H9 (cell line): Measurements from ENCODE around the gene CFAP57. TPM values are rescaled to one million over a fixed set of nuclear protein-coding genes. Genes with fewer than 3 reads are reported as not detected.

Source experiments
- DNase-seq: peaks from one replicate; pipeline ENCODE4 v3.0.0-alpha.2; 2017
- H2AFZ ChIP-seq: one replicate; pipeline ENCODE4 v1.6.1; 2013; ENCODE audit warnings: mild to moderate bottlenecking, low read length, control low read depth, moderate library complexity
- H2AK5ac ChIP-seq: 2 replicates; pipeline ENCODE4 v1.6.1; 2013; ENCODE audit warnings: low read length, control low read depth, mixed read lengths; ENCODE audit not compliant: insufficient read length
- H2BK120ac ChIP-seq: one replicate; pipeline ENCODE4 v1.6.1; 2013; ENCODE audit warnings: low read depth, mild to moderate bottlenecking, low read length, control low read depth, inconsistent platforms; ENCODE audit not compliant: poor library complexity, severe bottlenecking
- H2BK12ac ChIP-seq: 2 replicates; pipeline ENCODE4 v1.6.1; 2013; ENCODE audit warnings: low read length, control low read depth, mixed read lengths, low read depth; ENCODE audit not compliant: insufficient read length
- H2BK15ac ChIP-seq: 2 replicates; pipeline ENCODE4 v1.6.1; 2013; ENCODE audit warnings: low read depth, low read length, control low read depth
- H2BK20ac ChIP-seq: one replicate; pipeline ENCODE4 v1.6.1; 2013; ENCODE audit warnings: low read depth, mild to moderate bottlenecking, low read length, control low read depth, inconsistent platforms; ENCODE audit not compliant: poor library complexity, severe bottlenecking
- H2BK5ac ChIP-seq: 2 replicates; pipeline ENCODE4 v1.6.1; 2013; ENCODE audit warnings: low read length, control low read depth, mixed read lengths; ENCODE audit not compliant: insufficient read length
- H3K14ac ChIP-seq: 2 replicates; pipeline ENCODE4 v1.6.1; 2013; ENCODE audit warnings: low read length, control low read depth; ENCODE audit not compliant: insufficient read depth
- H3K18ac ChIP-seq: 2 replicates; pipeline ENCODE4 v1.6.1; 2013; ENCODE audit warnings: low read depth, mild to moderate bottlenecking, mixed read lengths, low read length, control low read depth; ENCODE audit not compliant: insufficient read length
- H3K23ac ChIP-seq: 2 replicates; pipeline ENCODE4 v1.6.1; 2013; ENCODE audit warnings: low read length, control low read depth, mixed read lengths, low read depth; ENCODE audit not compliant: insufficient read length
- H3K23me2 ChIP-seq: 2 replicates; pipeline ENCODE4 v1.6.1; 2013; ENCODE audit warnings: low read depth, mild to moderate bottlenecking, mixed read lengths, low read length, control low read depth; ENCODE audit not compliant: insufficient read length, poor library complexity, severe bottlenecking
- H3K27ac ChIP-seq: 2 replicates; pipeline ENCODE4 v1.5.1; 2013; ENCODE audit warnings: low read length, control low read depth, mixed read lengths, low read depth; ENCODE audit not compliant: insufficient read length
- H3K27me3 ChIP-seq: 2 replicates; pipeline ENCODE4 v1.6.1; 2013; ENCODE audit warnings: low read length, control low read depth, inconsistent platforms; ENCODE audit not compliant: insufficient read depth
- H3K4ac ChIP-seq: 2 replicates; pipeline ENCODE4 v1.6.1; 2013; ENCODE audit warnings: low read depth, mild to moderate bottlenecking, control low read depth, inconsistent platforms, low read length, moderate library complexity
- H3K4me1 ChIP-seq: 2 replicates; pipeline ENCODE4 v1.6.1; 2013; ENCODE audit warnings: low read length, control low read depth, inconsistent platforms; ENCODE audit not compliant: insufficient read depth
- H3K4me2 ChIP-seq: 2 replicates; pipeline ENCODE4 v1.6.1; 2013; ENCODE audit warnings: low read length, control low read depth, mixed read lengths; ENCODE audit not compliant: insufficient read length, insufficient read depth
- H3K56ac ChIP-seq: 2 replicates; pipeline ENCODE4 v1.6.1; 2013; ENCODE audit warnings: low read depth, mild to moderate bottlenecking, mixed read lengths, low read length, control low read depth; ENCODE audit not compliant: insufficient read length
- H3K79me1 ChIP-seq: 2 replicates; pipeline ENCODE4 v1.6.1; 2013; ENCODE audit warnings: low read depth, mild to moderate bottlenecking, moderate library complexity, low read length, control low read depth, inconsistent platforms; ENCODE audit not compliant: insufficient read depth, poor library complexity, severe bottlenecking
- H3K79me2 ChIP-seq: 2 replicates; pipeline ENCODE4 v1.6.1; 2013; ENCODE audit warnings: low read length, control low read depth, inconsistent platforms; ENCODE audit not compliant: insufficient read depth
- H3K9ac ChIP-seq: 2 replicates; pipeline ENCODE4 v1.6.1; 2013; ENCODE audit warnings: low read length, control low read depth, mixed read lengths; ENCODE audit not compliant: insufficient read length; ENCODE audit errors: extremely low read depth
- H3K9me3 ChIP-seq: one replicate; pipeline ENCODE4 v1.6.1; 2013; ENCODE audit warnings: low read depth, low read length, inconsistent platforms; ENCODE audit not compliant: control insufficient read depth
- H3T11ph ChIP-seq: one replicate; pipeline ENCODE4 v1.6.1; 2013; ENCODE audit warnings: mild to moderate bottlenecking, low read length, control low read depth, inconsistent platforms
- H4K20me1 ChIP-seq: one replicate; pipeline ENCODE4 v1.6.1; 2013; ENCODE audit not compliant: control insufficient read depth, insufficient read length, insufficient read depth
- H4K5ac ChIP-seq: 2 replicates; pipeline ENCODE4 v1.6.1; 2013; ENCODE audit warnings: low read depth, mild to moderate bottlenecking, mixed read lengths, low read length, control low read depth; ENCODE audit not compliant: insufficient read length
- H4K8ac ChIP-seq: replicated peaks from 2 replicates; pipeline ENCODE4 v1.6.1; 2013; ENCODE audit warnings: low read length, control low read depth, mixed read lengths, low read depth; ENCODE audit not compliant: insufficient read length
- H4K91ac ChIP-seq: 2 replicates; pipeline ENCODE4 v1.6.1; 2013; ENCODE audit warnings: low read depth, mild to moderate bottlenecking, moderate library complexity, mixed read lengths, low read length, control low read depth; ENCODE audit not compliant: insufficient read length
- H3K27ac Mint-ChIP-seq, 3 experiments: 2 replicates in 2 of 3; 3 replicates in 1 of 3; pipeline ENCODE4 v1.8.0; 2020 to 2021; ENCODE audit warnings: mixed read lengths in 3 of 3, mild to moderate bottlenecking in 1 of 3, moderate library complexity in 1 of 3
- H3K27me3 Mint-ChIP-seq: 2 replicates; pipeline ENCODE4 v1.8.0; 2021; ENCODE audit warnings: low read depth, mild to moderate bottlenecking, moderate library complexity, mixed read lengths
- H3K36me3 Mint-ChIP-seq, 3 experiments: 2 replicates in 2 of 3; 3 replicates in 1 of 3; pipeline ENCODE4 v1.8.0; 2020 to 2021; ENCODE audit warnings: low read depth in 3 of 3, mixed read lengths in 3 of 3; ENCODE audit not compliant: insufficient read depth in 1 of 3
- H3K4me1 Mint-ChIP-seq, 2 experiments: 2 replicates each; pipeline ENCODE4 v1.8.0; 2020; ENCODE audit warnings: mixed read lengths in 2 of 2
- H3K4me3 Mint-ChIP-seq, 2 experiments: 2 replicates in 1 of 2; 3 replicates in 1 of 2; pipeline ENCODE4 v1.8.0; 2020 to 2021; ENCODE audit warnings: mild to moderate bottlenecking in 2 of 2, mixed read lengths in 2 of 2, moderate library complexity in 1 of 2
- H3K9me3 Mint-ChIP-seq, 2 experiments: 2 replicates in 1 of 2; 3 replicates in 1 of 2; pipeline ENCODE4 v1.8.0; 2020; ENCODE audit warnings: mild to moderate bottlenecking in 2 of 2, mixed read lengths in 2 of 2, moderate library complexity in 1 of 2
- CTCF ChIP-seq: fragments of 200-600 bp; sonication (generic); conservative IDR thresholded peaks from 3 replicates; pipeline ENCODE4 v1.8.0; 2021; ENCODE audit warnings: antibody characterized with exemption, mild to moderate bottlenecking
- WGBS: extraction: QIAGEN DNeasy Blood & Tissue Kit; methylation state at CpG from one replicate; pipeline ENCODE4 v1.1.7; 2013; ENCODE audit warnings: missing lambda C conversion rate, low lambda C conversion rate, mixed read lengths; ENCODE audit not compliant: insufficient read length; ENCODE audit errors: extremely low coverage; 5-methylcytosine and 5-hydroxymethylcytosine counted together
- total RNA-seq: library from RNA; stranded (reverse); gene quantifications from 2 replicates; pipeline ENCODE4 v1.2.1, GENCODE V29; 2021

CFAP57 gene
- total RNA-seq, 1 experiment from 2014 or later = 0.33 TPM

- Histone ChIP-seq H3K27me3 (no peaks in the 10 kb centered on the region), H3K23me2 (no peaks in the 10 kb centered on the region), H3K79me2 (no peaks in the 10 kb centered on the region), H4K20me1 (no peaks in the 10 kb centered on the region), H2AK5ac (no peak overlapping the region), H2BK5ac (no peak overlapping the region), H2BK15ac (no peak overlapping the region), H3K23ac (no peak overlapping the region), H3T11ph (no peak overlapping the region), H3K79me1 (no peaks in the 10 kb centered on the region), H3K56ac (no peak overlapping the region), H3K27ac (no peak overlapping the region), H3K4ac (no peak overlapping the region), H2AFZ (no peak overlapping the region), H3K9me3 (no peaks in the 10 kb centered on the region), H2BK120ac (no peak overlapping the region), H2BK12ac (no peak overlapping the region), H3K14ac (no peak overlapping the region), H2BK20ac (no peak overlapping the region), H4K91ac (no peak overlapping the region), H4K5ac (no peak overlapping the region), H3K4me2 (no peak overlapping the region), H3K18ac (no peak overlapping the region), H4K8ac (no peak overlapping the region), H3K4me1 (peaks cover 9% of the 10 kb centered on the region), H3K9ac (no peak overlapping the region)
- no peak for DNase-seq
- Mint-ChIP-seq H3K4me1 (peaks cover 25 to 27% of the 10 kb centered on the region in 2 experiments), H3K27ac (no peak overlapping the region; a peak in 1 of 7 replicates), H3K27me3 (no peaks in the 10 kb centered on the region; the same call in none of the 2 replicates), H3K36me3 (no peaks in the 10 kb centered on the region), H3K4me3 (no peak overlapping the region), H3K9me3 (no peaks in the 10 kb centered on the region)
- no CpG with 5 or more reads among the region's 5 CpGs for WGBS
- no peak for TF ChIP-seq CTCF
Measured at GRCh38 chr1:43292679-43293078, 120.5 kb downstream of the CFAP57 start.
